Measurements from ENCODE around the gene CDKN1B. TPM values are rescaled to one million over a fixed set of nuclear protein-coding genes. Genes with fewer than 3 reads are reported as not detected.
"Not testable (repeated sequence)": the region's sequence is repeated elsewhere in the genome, so short reads cannot be mapped to it uniquely, and the experiment has no call there.

CDKN1B gene
- total RNA-seq, 1 donor from 2014 or later: 79.2 TPM

DNA sequence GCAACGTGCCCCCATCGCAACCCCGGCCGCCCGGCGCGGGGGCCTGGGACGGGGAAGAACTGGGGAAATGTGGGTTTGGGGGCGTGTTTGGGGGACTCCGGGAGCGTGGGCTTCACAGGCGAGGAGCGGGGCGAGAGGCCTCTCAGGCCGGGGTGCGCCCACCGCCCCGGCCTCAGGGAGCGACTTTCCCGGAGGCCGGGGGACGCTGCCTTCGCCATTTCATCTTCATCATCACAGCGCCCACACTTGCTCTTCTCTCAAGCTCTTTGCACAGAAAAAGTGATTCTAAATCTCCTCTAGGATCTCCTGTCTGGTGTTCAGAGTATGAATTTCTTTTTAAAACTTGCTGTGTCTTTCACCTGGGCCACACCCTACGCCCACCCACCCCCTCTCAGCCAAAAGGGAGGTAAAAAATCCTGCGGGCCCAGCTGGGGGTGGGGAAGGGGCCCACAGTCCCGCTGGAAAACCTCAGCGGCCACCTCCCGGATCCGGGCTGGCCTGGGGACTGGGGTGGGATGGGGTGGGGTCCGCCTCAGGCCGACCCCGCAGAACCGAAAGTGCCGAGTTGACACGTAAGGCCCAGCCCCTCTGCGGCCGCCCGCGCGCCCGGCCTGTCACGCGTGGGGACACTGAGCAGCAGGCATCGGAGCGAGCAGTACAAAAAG is 7.4 kb downstream of the CDKN1B start:
- DNase-seq: no peak

DNA sequence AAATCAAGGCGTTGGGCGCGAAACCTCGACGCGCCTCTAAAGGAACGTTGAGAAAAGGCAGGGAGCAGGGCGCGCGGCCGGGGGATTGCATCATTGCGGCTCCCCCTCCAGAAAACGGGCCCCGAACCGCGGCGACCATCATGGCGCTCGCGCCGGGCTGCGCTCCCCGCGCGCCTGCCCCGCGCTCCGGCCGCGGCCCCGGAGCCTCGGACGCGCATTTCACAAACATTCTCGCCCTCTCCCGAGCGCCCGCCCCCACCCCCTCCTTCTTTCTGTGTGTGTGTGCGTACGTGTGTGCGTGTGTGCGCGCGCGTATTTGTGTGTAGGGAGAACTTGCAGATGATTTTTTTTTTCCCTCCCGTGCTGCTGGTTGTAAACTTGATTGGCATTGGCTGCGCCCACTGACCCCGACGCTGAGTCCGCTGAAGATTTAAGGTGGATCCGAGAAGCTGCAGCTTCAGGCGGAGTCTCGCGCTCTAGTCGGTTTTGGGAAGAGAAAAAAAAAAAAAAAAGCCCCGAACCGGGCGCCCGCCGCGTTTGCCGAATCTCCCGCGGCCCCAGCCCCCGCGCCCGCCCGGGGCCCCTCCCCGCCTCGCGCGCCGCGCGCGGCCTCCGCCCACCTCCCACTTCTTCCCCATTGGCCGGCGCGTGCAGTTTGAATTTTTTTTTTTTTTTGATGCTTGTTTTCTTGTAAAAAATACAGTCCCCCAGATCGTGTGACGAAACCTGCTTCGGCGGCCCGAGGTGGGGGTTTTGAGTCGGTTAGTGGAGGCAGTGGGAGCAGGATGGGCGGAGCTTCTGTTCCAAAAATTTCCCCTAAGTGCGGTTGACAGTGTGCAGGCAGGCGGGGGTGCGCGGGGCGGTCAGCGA is 8.2 kb downstream of the CDKN1B start:
- peak; percentile 98 for DNase-seq

DNA sequence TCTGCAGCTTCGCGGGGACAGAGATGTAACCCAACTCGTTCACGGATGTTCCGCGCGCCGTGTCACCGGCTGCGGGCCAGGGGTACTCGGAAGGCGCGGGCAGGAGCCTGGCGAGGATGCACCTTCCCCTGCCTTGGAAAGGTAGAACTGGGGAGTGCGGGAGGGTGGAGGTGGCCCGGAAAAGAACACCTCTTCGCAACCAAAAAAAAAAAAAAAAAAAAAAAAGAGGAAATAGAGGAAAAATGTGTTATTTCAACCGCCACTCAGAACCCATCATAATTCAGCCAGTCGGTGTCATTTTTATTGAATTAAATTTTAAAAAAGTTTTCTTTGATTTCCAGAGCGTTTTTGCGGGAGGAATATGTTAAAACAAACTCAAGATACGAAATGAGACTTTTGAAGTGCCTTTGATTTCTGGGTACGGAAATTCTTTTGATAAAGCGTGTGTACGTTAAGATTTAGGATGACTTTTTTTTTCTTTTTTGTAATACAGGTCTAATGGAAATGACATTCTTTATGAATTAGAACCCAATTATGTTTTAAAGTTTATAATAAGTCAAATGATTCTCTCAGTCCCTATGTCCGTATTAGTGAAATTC is 8.9 kb downstream of the CDKN1B start:
- DNase-seq: no peak

DNA sequence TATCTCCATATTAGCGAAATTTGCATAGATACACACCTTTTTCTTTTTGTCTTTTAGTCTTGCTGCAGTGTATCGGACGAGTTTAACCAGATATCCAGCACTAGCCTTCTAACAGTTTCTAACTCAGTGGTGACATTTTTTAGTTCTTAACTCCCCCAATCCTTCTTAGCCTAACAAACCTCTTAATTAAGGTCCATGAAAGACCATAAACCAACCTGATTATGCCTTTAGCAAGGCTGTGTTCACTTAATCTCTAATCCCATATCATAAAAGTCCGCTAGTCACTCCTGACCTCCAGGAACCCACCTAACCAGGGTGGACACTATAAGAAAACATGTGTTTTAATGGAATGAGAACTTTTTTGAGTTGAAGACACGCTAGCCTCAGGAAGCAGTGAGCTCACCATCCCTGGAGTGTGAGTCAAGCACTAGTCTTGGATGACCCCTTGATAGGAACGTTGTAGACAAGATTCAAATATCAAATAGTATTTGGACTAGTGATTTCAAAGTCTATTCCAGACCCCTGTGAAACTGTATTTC is 9.5 kb downstream of the CDKN1B start:
- no peak for DNase-seq

DNA sequence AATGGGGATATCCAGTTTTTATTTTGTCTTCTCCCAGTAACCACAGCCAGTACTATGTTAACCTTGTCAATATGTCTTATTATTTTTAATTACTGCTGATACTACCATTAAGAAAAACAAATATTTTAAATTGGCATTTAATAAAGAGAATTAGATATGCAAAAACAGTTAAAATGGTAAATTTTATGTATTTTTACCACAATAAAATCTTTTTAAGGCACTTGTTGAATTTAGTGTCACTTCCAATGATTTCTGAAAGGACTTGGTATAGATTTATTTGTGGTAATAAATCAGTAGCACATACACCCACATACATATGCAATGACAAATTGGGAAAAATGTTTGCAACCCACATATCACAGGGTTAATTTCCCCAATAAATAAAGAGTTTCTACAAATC is 14.0 kb downstream of the CDKN1B start:
- no peak for DNase-seq

DNA sequence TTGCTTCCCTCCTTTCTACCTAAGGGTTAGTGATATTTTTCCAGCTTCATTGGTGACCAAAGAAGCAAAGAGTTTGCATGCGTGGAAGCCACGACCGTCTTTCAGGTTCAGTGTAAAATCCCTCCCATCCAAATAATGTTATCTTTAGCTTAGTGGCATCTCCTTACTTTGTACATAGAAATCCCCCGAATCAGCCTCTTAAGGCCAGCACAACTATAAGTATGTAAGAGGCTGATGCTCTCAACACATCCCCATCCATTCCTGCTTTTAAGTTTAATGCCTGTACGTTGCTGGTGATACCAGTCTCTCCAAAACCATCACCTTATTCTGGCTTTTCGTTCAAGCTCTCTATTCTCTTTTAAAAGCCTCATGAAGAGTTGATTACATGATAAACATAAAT is 14.6 kb downstream of the CDKN1B start:
- no peak for DNase-seq

DNA sequence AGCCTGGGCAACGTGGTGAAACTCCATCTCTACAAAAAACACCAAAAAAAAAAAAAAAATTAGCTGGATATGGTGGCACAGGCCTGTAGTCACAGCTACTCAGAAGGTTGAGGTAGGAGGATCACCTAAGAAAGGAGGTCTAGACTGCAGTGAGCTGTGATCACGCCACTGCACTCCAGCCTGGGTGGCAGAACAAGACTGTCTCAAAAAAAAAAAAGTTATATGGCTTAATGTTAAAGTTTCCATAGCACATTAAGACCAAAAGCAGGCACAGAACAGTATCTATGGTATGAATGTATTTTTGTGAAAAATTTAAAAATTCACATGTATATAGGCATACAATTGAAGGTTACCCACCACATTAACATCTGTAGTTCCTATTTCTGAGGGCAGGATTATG is 15.9 kb downstream of the CDKN1B start:
- DNase-seq: no peak

DNA sequence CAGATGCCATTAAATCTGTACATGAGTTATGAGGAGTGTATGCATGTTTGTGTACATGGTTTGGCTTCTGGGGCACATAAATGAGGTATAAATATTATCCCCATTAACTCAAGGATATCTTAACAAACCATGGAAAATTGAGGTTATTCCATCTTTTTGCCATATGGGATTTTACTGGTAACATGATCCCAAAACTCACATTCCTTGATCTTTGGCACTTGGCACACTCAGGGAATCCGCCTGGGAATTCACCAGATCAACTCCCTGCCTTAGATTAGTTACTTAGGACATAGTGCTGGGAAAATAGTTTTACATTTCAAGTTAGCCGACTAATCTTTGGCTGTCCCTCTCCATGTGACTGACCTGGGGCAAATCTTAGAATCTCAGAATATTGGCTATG is 16.9 kb downstream of the CDKN1B start:
- peak; percentile 43 for DNase-seq

DNA sequence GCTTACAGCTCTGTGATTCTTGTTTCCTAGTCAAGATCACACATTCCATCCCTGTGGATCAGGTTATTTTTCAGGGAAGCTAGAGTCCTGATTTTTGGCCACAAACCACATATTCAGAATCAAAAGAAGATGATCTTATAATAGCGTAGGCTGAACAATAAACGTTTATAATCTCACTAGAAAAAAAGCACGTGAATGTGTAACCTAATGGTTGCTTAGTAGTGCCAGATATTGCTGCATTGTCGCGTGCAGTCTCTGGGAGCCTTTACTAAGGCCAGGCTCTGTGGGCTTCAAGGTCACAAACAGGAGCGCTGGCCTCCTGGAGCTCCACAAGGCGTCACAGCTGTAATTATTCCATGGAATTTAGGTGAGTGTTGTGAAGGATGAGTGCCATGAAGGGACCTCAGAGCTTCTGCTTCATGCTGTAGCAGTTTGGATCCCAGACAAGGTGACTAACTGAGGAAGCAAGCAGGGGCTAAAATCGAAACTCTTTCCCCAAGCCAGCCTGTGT is 17.4 kb downstream of the CDKN1B start:
- DNase-seq: no peak

DNA sequence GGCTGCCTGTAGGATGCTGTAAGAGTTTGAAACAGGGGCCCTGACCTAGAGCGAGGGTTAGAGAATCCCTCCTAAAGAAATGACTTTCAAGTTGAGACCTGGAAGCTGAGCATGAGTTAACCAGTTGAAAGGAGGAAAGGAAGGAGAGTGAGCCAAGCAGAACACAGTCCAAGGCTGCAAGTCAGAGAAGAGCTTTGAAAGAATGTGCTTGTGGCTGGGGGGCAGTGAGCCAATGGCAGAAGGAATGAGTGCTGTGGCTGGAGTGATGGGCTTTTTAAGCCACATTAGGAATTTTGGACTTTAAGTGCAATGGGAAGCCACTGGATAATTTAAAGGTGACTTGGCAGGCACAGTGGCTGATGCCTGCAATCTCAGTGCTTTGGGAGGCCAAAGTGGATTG is 18.1 kb downstream of the CDKN1B start:
- DNase-seq: no peak

DNA sequence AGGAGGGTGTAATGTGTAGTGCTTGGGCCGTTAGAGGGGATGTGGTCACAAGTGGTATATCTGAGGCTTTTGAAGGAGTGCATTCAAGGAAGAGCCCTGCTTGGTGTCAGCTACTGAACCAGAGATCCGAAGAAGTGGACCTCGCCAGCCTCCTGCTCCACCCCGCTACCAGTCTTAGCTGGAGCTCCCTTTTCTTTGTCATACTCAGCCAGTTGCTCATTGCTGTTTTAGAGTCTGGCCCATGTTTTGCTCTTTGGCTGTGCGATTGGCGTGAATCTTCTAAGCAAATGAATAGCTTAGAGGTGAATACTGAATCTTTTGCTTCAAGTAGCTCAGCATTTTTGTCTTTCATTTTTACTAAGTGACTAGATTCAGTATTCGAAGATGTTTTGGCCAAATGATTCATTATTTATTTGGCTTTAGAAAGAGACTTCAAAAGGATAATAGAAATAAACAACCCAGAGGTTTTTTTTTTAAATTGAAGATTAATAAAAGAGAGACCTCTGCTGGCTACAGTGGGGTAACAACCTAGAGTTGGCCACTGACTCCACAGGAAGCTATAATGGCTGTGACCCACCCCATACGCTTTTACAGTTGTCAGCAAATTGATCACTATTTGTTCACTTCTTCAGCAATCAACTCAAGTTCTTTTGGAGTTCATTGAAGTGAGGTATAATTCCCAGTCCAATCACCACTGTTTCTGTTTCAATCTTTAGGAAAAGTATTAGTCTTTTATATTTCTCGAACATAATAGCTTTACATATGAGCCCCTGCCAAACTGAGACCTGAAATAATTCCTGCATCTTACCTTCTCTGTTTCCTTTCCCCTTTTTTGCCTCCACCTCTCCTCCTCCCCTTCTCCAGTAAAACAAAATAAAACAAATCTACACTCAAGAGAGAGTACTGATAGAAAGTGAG is 19.9 kb downstream of the CDKN1B start:
- DNase-seq: no peak

DNA sequence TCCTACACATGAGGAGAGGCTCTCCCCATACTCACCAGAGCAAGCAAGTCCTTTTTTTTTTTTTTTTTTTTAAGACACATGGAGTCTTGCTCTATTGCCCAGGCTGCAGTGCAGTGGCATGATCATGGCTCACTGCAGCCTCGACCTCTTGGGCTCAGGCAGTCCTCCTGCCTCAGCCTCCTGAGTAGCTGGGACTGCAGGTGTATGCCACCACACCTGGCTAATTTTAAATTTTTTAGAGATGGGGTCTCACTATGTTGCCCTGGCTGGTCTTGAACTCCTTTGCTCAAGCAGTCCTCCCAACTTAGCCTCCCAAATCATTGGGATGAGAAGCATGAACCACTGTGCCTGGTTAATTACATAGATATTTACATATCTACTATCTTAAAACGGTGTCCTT is 21.0 kb downstream of the CDKN1B start:
- DNase-seq: not testable (repeated sequence)

DNA sequence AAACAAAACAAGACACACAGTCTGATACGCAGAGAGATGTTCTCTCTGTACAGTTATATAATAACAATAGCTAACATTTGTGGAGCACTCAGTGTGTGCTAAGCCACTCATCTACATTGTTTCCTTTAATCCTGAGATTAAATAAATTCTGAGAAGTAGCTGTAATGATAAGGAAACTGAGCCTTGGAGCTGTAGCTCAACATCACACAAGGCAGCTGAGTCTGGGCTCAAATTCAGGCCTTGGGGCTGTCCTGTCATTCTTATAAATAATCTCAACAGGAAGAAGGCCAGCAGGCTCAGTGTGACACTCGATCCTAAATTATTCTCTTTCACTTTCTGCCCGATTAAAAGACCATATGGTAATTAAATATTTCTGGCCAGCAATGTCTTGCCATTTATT is 24.5 kb downstream of the CDKN1B start:
- no peak for DNase-seq

DNA sequence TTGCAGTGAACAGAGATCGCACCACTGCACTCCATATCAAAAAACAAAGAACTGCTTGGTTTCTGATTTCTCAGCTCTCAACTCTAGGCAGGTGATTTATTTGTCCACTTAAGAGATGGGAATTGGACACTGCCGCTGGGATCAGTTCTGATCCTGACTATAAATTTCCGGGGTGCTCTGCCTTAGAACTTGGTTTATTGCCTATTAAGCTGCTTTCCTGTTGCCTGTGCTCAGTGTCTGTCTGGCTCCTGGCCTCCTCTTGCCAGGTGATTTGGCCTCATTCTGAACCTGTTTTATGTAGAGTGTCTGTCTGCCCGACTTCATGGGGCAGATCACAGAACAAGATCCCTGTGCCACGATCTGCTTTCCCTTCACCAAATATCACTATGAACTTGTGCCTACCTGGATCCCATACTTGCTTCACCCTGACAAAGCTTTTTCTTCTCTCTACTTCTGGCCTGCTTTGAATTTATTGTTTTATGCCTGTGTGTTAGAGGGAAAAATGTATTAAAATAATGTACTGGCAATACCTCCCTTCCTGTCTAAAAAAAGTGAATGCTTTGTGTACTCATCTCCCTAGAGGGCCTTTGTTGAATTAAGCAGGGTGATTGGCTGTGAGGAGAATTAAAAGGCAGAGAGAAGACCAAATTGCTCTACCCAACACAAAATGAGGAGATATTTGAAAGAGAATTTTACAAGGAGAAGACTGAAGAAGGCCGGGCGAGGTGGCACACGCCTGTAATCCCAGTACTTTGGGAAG is 27.6 kb downstream of the CDKN1B start:
- DNase-seq: no peak

DNA sequence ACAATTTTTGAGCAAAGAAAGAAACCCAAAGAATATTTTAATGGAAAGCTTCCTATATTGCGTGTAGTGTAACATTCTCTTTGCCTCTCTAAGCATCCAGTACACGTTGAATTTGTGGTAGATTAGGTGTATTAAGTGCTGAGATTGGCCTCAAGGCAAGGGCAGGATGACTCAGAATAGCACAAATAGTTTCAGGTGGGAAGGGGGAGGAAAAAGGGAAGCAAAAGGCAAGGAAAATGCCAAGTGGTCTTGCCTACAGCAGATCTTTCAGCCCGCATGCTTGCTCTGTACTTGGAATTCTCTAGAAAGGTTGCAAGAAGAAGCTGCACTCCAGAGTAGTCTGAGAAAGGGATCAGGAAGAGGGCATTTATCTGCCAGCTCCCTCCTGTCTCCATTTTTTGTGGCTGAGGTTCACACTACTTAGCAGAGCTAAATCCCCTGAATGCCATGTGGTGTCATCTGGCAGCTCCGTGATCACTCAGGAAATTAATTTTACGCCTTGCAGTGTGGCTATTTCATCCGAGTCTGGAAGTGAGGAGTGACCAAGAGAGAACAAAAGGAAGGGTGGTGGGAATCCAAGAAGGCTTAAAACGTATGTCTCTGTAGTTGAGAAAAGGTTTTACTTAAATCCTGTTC is 28.5 kb downstream of the CDKN1B start:
- DNase-seq: no peak

DNA sequence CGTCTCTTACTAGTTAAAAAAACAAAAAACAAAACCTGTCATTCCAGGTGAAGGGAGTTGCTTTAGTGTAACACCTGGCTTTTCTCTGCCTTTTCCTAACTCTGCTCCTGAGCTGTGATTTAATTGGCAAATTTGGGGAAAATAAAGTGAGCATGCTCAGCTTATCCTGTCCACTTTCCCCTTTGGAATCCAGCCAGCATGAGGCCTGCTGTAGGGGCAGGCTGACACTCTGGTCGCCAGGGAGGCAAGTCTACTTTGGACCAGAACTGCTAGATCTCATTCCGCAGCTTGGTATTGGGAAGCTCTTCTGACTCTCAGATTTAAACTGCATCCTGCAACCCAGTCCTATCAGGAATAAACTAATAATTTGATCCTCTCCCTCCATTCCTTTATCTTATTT is 30.1 kb downstream of the CDKN1B start:
- no peak for DNase-seq

DNA sequence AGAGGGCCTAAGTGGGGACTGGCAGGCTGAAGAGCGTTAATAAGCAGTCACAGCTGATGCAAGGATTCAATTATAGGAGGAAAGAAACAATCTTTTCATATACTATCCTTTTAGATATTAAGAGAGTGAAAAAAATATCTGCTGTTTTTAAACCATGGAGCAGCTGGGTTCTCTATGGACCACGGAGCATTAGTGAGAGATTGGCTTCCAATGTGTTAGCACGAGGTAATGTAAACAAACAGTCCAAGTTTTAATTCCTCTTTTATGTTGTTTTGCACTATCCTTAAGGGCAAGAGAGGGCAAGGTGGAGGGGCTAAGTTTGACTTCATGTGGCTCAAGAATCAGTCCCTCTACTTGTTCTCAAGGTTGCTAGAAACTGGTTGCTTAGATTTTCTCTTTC is 30.9 kb downstream of the CDKN1B start:
- DNase-seq: no peak

DNA sequence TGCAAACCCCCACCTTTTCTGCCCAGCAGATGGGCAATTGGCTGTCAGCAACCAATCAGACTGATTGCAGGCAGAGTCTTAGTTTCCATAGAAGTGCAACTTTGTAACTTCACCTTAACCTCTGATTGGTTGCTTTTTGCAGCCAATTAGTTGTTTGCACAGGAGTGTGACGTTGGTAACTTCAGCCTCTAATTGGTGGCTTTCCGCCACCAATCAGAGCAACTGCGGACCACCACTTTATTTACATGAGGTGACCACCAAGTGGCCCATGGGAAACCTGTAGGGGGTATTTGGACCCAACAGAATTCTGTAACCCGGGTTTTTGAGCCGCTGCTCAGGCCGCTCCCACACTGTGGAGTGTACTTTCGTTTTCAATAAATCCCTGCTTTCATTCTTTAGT is 32.3 kb downstream of the CDKN1B start:
- no peak for DNase-seq

DNA sequence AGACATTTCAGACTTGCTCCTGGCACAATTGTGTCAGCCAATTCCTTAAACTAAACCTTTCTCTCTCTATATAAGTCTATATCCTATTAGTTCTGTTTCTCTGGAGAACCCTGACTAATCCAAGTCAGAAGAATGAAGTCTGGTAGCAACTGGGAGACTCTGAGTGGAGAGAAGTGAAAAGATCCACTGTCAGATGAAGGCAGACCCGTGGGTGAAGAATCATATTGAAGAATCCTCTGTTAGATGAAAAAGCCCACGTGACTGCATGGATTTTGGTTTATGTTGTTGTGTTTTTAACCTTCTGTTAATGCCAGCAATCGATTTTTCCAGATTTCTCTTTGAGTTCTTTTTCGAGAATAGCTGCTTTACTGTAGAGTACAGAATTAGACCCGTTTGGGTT is 38.8 kb downstream of the CDKN1B start:
- DNase-seq: no peak

DNA sequence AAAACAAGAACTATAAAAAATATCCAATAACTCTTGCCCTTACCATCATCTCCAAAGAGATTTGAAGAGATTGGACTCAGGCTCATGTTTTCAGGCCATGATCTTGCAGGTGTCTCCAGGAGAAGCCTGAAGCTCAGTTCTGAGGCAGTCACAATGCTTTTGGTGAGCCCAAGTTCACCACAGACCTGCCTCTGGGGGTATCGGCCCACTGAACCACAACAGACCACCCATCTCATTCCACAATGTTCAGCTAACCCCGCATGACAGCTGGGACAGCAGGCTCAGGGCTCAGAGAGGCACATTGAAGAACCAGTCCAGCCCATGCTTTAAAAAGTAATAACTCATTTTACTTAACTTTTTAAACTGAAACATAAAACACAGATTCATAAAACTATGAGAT is 40.0 kb downstream of the CDKN1B start:
- DNase-seq: no peak

Data from skin of body (tissue), 2 donors.